SK-MEL-5 (cell line): ENCODE measurements around the gene BAIAP2L1. TPM values are rescaled to one million over a fixed set of nuclear protein-coding genes. Genes with fewer than 3 reads are reported as not detected.
"Not testable (repeated sequence)": the region's sequence is repeated elsewhere in the genome, so short reads cannot be mapped to it uniquely, and the experiment has no call there.

Experiments
- DNase-seq: peaks from one replicate; pipeline ENCODE4 v3.0.0-alpha.2; 2016; ENCODE audit warnings: low read depth, low spot score
- in situ Hi-C: cut with HindIII; loops from 2 replicates; pipeline ENCODE4 v1.10.0; 2016; ENCODE audit warnings: low sequenced_read_pairs, high pct_unique_total_duplicates, low pct_unique_long_range_greater_than_20kb
- total RNA-seq: library from RNA; depleted of rRNA; stranded (reverse); fragments of >200 nt; shearing (Covaris generic); gene quantifications from 2 replicates; pipeline ENCODE4 v1.2.3, GENCODE V29; 2014

BAIAP2L1 gene
- total RNA-seq, 1 experiment from 2014 or later: 18.1 TPM

DNA sequence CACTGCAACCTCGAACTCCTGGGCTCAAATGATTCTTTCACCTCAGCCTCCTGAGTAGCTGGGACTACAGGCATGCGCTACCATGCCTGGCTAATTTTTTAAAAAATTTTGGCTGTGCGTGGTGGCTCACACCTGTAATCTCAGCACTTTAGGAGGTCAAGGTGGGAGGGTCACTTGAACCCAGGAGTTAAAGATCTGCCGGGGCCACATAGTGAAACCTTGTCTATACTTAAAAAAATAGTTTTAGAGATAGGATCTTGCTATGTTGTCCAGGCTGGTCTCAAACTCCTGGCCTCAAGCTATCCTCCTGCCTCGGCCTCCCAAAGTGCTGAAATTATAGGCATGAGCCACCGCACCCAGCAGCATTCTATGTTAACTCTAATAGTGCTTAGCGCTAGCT, 7.3 kb upstream of the BAIAP2L1 start:
- in situ Hi-C loops: not testable (repeated sequence)

DNA sequence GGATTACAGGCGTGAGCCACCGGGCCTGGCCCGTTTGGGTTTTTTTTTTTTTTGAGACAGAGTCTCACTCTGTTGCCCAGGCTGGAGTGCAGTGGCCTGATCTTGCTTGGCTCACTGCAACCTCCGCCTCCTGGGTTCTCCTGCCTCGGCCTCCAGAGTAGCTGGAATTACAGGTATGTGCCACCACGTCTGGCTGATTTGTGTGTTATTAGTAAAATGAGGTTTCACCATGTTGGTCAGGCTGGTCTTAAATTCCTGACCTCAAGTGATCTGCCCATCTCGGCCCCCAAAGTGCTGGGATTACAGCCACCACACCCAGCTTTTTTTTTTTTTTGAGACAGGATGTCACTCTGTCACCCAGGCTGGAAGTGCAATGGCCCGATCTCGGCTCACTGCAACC, 5.9 kb upstream of the BAIAP2L1 start:
- DNase-seq: no peak
- in situ Hi-C loops: no loop called here

More for the DNA sequence above, 7.3 kb upstream of the BAIAP2L1 start:
- DNase-seq: not testable (repeated sequence)

GRCh38 chr7:98404840-98405239, 4.0 kb upstream of the BAIAP2L1 start:
- in situ Hi-C loops: no loop called here
- peak; percentile 33 for DNase-seq

DNA sequence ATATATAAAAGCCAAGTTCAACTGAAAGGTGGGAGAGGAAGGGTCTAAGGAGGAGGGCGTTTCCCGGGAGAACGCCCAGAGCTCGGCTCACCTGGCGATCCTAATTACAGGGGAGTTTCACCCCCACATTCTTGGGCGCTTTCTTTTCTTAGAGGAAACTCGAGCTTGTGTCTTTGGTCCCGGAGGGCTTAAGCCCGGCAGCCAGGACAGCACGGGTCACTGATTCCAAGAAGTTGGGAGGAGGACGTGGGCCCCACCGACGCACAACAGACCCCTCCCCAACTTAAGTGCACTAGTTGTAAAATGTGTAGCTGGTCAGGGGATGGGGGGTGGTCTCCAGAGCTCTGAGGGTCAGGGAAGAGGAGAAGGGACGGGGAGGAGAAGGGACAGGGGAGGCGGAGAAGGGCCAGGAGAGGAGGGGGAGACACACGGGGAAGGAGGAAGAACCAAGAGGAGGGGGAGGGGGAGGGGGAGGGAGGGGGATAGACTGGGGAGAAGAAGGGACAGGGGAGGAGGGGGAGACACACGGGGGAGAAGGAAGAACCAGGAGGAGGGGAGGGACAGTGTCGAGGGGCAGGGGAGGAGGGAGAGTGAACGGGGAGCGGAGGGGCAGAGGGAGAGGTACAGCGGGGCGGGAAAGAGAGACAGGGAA, 874 bp downstream of the BAIAP2L1 start:
- DNase-seq: peak; percentile 55
- in situ Hi-C loops: no loop called here

GRCh38 chr7:98399462-98399861, 1.4 kb downstream of the BAIAP2L1 start:
- no peak for DNase-seq
- in situ Hi-C loops: no loop called here

- in situ Hi-C loops: no loop called here
These were observed 2.1 kb downstream of the BAIAP2L1 start for GRCh38 chr7:98398567-98399372.

DNA sequence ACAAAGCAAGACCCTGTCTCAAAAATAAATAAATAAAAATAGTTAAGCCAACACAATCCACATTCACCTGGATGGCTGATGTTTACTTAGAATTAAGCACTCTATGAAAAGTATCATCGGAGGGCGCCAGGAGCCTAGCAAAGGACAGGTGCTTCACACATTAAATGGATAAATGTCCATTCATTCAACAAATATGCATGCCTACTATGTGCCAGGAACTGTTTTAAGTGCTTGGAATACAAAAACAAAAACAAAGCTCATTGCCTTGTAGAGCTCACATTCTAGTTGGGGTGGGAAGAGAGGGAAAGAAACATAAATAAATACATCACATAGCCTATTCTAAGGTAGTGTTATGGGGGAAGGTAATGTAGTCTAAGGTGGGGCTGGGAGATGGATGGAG, 4.1 kb downstream of the BAIAP2L1 start:
- in situ Hi-C loops: no loop called here
- no peak for DNase-seq

More at GRCh38 chr7:98398567-98399372, 2.1 kb downstream of the BAIAP2L1 start:
- DNase-seq: no peak

DNA sequence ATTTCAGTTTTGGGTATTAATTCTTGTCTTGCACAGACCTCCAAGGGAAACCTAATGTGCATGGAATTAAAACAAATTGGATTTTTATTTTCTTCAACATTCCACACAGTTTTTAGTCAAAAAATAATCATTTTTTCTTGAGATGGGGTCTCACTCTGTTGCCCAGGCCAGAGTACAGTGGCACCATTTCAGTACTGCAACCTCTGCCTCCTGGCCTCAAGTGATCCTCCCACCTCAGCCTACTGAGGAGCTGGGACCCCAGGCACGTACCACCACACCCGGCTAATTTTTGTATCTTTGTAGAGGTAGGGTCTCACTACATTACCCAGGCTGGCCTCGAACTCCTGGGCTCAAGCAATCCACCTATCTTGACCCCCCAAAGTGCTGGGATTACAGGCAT, 4.9 kb downstream of the BAIAP2L1 start:
- DNase-seq: no peak
- in situ Hi-C loops: no loop called here

DNA sequence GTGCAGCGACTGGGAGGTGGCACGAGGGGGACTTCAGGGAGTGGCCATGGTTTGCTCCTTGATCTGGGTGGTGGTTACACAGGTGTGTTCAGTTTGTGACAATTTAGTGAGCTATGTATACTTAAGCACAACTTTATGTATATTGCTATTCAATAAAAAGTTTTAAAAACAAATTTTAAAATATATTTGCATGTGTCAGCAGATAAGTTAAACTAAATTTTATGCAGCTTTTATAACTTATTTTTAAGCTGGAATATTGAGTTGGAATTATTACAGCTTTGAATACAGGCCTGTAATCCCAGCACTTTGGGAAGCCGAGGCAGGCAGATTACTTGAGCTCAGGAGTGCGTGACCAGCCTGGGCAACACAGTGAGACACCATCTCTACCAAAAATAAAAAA, 5.4 kb downstream of the BAIAP2L1 start:
- DNase-seq: no peak
- in situ Hi-C loops: no loop called here

GRCh38 chr7:98394377-98394836, 6.5 kb downstream of the BAIAP2L1 start:
- in situ Hi-C loops: no loop called here
- DNase-seq: no peak

DNA sequence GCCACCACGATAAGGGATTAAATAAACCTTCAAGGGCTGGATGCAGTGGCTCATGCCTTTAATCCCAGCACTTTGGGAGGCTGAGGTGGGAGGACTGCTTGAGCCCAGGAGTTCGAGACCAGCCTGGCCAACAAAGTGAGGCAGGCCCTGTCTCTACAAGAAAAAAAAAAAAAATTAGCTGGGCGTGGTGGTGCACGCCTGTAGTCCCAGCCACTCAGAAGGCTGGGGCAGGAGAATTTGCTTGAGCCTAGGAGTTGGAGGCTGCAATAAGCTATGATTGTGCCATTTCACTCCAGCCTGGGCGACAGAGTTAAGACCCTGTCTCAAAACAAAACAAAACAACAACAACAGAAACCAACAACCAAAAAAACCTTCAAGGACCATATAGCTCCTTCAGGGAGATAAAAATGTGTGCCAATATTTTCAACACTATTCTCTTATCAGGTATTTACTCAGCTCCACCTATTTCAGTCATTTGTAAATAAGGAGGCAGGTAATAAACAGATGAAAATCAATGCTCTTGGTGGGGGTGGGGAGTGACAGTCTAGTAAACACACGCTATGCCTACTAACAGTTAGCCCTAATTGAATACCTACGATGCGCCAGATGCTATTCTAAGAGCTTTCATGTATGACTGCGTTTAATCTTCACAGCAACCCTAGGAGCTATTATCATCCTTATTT, 13.2 kb downstream of the BAIAP2L1 start:
- in situ Hi-C loops: no loop called here

GRCh38 chr7:98387131-98387530, 13.8 kb downstream of the BAIAP2L1 start:
- no peak for DNase-seq
- in situ Hi-C loops: no loop called here

More for the DNA sequence above, 13.2 kb downstream of the BAIAP2L1 start:
- no peak for DNase-seq

DNA sequence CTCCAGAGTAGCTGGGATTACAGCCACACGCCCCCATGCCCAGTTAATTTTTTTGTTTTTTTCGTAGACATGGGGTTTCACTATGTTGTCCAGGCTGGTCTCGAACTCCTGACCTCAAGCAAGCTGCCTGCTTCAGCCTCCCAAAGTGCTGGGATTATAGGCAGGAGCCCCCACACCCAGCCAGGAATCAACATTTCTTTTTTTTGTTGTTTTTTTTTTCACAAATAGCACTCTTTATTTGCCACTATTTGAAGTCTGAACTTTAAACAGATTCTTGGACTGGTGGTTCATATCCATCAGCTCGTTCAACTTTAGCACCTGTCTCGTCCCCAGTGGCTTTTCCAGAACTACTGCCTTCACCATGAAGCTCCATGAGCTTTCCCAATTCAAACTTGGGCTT, 15.4 kb downstream of the BAIAP2L1 start:
- in situ Hi-C loops, DNase-seq: not testable (repeated sequence)

DNA sequence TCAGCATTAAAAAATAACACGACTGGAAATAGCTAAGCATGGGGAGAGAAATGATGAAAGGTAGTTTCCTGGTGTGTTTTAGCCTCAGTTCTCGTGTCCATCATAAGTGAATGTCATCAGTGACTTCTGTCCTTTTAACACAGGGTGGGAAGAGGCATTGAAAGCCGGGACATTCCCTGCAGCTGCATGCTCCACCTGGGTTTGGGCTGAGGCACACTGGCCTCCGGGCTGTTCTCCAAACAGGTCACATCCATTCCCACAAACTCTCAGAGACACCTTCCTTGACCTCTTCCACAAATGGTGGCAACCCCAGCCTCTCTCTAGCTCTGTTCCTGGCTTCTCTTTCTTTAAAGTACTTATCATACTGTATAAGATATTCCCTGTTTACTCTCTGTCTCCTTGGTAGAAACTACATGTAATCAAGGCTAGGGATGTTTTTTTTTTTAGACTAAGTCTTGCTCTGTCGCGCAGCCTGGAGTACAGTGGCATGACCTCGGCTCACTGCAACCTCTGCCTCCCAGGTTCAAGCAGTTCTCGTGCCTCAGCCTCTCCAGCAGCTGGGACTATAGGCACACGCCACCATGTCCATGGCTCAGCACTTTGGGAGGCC, 22.6 kb downstream of the BAIAP2L1 start:
- no peak for DNase-seq
- in situ Hi-C loops: no loop called here

DNA sequence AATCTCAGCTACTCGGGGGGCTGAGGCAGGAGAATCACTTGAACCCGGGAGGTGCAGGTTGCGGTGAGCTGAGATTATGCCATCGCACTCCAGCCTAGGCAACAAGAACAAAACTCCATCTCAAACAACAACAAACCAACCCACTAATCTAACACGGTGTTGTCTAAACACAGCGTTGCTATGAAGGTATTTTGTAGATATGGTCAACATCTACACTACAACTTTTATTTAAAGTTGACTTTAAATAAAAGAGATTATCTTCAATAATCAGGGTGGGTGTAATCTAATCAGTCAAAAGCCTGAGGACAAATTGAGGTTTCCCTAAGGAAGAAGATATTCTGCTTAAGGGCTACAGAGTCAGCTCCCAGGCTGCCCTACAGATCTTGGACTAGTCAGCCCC, 24.2 kb downstream of the BAIAP2L1 start:
- in situ Hi-C loops: no loop called here
- DNase-seq: no peak

DNA sequence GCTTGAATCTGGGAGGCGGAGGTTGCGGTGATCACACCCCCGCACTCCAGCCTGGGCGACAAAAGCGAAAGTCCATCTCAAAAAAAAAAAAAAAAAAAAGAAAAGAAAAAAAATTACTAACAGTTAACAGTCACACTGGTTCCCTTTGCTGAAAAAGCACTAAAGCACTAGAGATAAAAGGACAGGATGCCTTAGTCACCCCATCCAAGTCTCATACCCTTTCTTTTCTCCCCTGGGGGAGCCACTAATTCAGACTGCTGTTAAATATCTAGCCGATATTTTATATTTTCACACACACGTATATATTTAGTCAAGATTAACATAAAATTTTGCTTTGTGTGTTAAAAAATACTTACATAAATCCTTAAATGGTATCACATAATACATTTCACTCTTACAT, 25.2 kb downstream of the BAIAP2L1 start:
- DNase-seq: no peak
- in situ Hi-C loops: no loop called here

- in situ Hi-C loops: no loop called here
- no peak for DNase-seq
These were observed 26.6 kb downstream of the BAIAP2L1 start for GRCh38 chr7:98374285-98374680.

GRCh38 chr7:98372993-98373392, 27.9 kb downstream of the BAIAP2L1 start:
- in situ Hi-C loops: no loop called here
- DNase-seq: no peak
